ENCODE data around the gene CBR3.

CBR3 gene

DNA sequence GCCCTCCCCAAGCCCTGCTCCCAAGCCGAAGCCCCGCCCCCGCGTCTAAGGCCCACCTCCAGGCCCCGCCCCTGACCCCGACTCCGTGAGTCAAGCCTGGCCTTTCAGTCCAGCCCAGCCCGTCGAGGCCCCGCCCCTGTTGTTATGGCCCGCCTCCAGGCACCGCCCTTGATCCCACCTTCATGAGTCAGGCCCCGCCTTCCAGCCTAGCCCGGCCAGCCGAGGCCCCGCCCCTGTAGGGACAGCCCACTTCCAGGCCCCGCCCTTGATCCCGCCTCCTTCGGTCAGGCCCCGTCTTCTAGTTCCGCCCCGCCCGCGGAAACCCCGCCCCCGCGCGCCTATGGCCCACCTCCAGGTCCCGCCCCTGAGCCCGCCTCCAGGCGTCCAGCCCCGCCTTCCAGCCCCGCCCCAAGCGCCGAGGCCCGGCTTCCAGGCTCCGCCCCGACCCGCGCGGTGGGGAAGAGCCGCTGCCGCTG lies 21.5 kb downstream of the CBR3 start:
- peak; percentile 99 for DNase-seq (ENCODE audit: low spot score)

DNA sequence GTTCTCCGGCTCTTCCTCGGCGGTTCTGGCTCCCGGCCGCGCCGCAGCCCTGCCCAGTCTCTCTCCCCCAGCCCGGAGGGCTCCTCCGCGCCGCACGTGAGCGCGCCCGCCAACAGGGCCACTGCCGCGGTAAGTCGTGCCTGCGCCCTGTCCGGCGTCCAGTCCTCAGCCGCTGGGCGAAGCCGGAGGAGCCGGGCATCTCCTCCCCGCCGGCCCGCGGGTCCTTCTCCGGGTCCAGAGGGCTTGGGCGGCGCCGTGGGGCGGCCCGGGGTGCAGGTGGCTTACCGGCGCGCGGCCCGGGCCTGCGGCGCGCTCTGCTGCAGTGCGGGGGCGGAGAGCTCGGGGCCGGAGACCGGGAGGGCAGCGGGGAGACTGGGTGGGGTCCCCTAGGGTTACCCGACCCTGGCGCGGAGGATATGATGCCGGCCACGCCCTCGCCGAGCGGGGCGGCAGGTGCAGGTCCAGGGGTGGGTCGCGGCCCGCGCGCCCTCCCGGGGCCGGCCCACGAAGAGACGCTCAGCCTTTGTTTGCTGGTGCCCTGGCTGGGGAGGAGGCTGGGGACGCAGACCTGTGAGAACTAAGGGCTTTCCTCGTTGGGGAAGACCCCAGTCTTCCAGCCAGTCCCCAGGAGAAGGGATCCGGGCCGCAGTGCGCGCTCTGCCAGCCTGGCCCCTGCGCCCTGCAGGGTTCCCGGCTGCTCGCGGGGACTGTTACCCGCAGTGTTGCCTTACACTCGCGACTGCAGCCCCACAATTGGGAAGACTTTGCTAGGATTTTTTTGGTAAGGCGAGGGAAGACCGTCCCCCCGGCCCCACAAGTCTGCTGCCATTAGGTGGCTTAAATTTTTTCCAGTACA lies 22.2 kb downstream of the CBR3 start, which contains the start of gene DOP1B:
Gene DOP1B (plus strand): TSS at position 10 of the 856 bp plus-strand sequence. CDS start 7,910 bp downstream, outside the sequence.
- peak; percentile 19 for DNase-seq (ENCODE audit: low spot score)

DNA sequence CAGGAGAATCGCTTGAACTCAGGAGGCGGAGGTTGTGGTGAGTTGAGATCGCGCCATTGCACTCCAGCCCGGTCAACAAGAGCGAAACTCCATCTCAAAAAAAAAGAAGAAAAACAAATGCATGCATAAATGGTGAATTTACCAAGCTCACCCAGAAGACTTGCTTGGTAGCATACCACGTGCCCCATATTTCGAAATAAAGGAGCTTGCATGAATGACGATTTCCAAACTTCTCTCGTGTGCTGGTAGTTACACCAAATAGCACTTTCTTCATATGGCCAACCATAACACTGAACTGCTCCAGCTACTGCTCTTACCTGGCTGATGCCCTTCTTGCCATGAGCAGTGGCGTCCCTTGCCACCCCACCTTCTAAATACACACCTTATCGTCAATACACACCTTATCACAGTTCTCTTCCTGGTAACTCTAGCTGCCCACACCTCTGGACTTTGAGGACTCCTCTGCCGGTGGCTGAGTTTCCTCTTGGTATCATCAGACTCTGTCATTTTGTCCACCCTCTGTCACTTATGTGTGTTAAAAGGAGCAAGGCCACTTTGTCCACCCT lies 24.6 kb downstream of the CBR3 start:
- DNase-seq (ENCODE audit: low spot score), result no peak

DNA sequence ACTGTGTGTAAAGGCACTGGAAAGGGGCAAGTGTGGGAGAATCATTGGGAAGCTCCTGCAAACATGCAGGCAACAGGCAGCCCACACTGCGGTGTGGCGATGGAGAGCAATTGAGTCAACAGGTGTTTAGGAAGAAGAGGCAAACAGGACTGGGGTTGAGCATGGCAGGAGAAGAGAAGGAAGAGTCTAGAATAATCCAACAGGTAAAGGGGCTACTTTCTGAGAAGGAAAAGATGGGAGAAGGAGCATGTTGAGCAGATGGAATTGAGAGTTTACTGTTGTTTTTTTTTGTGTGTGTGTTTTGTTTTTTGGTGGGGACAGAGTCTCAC lies 25.9 kb downstream of the CBR3 start:
- DNase-seq (ENCODE audit: low spot score), result no peak

DNA sequence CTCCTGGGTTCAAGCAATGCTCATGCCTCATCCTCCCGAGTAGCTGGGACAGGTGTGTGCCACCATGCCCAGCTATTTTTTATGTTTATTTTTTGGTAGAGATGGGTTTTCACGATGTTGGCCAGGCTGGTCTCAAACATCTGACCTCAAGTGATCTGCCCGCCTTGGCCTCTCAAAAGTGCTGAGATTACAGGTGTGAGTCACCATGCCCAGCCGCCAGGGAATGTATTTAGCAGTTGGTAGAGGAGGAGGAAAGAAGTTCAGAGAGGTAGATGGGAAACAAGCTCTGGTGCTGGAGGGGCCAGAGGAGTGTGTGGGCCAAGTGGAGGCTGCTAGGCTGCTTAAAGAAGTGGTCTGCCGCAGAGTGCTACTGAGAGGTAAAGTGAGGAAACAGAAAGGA lies 27.8 kb downstream of the CBR3 start:
- DNase-seq (ENCODE audit: low spot score), result no peak

DNA sequence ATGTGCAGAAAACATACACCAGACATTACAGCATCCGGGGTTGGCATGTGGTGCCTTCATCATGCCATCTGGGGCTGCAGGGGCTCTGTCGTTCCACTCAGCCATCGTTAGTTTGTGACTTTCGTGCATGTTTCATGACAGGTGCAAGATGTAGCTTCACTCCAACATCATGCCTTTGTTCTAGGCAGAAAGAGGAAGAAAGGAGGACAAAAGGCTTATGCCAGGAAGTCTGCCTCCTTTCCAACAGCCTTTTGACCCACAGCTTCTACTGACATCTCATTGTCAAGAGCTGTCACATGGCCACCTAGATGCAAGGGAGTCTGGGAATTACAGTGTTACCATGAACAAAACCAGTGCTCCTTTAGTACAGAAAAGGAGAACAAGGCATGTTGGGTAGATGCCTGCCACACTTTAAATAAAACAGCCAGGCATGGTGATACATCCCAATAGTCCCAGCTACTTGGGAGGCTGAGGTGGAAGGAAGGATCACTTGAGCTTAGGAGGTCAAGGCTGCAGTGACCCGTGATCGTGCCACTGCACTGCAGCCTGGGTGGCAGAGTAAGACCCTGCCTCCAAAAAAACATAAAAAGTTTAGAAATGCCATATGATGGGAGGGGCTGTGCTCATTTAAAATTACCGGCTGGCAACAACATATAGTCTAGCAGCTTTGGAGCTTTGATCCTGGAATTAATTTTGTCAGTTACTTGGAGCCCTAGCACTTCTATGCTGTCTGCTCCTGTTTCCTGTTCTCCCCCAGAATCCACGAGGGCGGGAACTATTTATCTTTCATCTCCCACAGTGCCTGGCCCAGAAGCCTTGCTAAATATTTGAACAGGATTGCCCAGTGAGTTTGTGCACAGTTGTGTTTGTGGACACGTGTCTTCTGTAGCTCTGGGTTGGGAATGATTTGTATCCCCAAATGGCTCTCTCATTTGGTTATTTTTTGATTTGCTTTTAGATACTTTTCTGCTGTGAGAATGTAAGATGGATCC lies 29.2 kb downstream of the CBR3 start:
- DNase-seq (ENCODE audit: low spot score), result no peak

DNA sequence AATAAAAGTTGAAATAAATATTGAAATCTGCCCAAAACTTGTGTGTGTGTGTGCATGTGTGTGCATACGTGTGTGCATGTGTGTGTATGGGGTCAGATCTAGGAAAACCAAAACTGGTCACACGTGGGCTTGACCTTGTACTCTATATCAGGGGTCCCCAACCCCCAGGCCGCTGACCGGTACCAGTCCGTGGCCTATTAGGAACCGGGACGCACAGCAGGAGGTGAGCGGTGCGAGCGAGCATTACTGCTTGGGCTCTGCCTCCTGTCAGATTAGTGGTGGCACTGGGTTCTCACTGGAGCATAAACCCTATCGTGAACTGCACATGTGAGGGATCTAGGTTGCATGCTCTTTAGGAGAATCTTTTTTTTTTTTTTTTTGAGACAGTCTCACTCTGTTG lies 30.5 kb downstream of the CBR3 start:
- DNase-seq (ENCODE audit: low spot score), result no peak

DNA sequence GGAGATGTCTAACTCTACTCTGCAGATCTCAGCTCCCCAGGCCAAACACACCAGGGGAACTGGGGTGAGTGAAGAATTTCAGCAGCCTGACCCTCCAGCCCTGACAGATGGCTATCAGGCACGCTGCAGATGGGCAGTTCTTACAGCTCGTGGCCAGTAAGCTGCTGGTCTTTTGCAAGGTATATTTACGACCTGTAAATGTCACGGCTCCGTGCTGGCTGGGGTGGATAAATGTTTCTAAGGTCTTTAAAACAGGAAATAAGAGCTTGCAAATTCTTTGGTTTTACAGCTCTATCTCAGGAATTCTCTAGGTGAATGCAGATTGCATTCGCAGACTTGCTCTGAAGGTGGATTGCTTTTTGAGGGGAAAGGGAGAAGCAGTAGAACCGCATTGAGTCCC lies 31.8 kb downstream of the CBR3 start:
- DNase-seq (ENCODE audit: low spot score), result no peak

DNA sequence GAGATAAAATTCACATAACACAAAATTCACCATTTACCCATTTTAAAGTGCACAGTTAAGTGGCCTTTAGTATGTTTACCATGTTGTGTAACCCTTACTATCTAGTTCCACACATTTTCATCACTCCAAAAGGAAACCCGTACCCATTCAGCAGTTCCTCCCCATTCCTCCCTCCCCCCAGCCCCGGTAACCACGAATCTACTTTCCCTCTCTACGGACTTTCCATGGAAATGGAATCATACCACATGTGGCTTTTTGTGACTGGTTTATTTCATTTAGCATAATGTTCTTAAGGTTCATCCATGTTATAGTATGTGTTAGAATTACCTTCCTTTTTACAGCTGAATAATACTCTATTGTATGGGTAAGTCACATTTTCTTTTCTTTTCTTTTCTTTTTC lies 32.7 kb downstream of the CBR3 start:
- no peak for DNase-seq (ENCODE audit: low spot score)

DNA sequence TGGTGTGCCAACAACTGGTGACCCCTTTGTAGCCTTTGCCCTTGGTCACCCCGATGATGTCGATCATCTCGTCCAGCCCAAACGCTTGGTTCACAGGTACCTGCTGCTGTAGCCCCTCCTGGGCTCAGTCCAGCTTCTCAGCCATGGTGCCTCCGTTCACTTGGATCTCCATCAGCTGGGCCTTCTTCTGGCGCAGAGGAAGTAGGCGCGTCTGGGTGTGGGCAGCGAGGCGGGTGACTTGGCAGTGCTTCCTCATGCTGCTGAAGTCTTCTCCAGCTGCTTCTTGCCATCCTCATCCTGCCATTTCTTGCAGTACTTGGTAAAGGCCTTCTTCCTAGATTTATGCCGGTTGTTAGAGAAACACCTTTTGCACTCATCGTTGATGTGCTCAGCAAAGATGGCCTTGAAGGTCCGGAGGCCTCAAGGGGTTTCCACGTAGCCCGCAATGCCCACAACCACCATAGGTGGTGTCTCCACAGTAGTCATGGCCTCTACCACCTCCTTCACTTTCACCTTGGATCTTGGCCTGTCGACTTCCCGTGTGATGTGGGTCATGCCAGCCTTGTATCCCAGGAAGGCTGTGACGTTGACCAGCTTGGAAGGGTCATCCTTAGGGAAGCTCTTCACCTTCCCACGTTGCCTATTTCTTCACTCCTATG lies 34.7 kb downstream of the CBR3 start:
- DNase-seq (ENCODE audit: low spot score), result no peak

DNA sequence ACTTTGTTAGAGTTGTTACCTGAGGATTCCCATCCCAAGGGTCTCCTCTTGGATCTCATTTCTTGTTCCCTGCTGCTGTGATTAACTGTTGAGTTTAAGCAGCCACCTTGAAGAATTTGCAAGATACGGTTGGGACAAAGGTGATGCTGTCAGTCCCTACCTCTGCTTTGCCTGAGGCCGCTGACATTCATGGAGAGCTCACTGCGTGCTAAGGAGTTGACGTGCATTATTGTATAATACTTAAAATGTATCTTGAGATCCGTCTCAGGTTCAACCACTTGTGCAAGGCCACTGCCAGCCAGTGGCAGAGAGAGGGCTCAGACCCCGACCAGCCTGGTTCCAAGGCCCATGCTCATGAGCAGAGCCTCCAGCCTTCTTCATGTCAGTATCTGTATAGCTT lies 35.9 kb downstream of the CBR3 start:
- DNase-seq (ENCODE audit: low spot score), result no peak

DNA sequence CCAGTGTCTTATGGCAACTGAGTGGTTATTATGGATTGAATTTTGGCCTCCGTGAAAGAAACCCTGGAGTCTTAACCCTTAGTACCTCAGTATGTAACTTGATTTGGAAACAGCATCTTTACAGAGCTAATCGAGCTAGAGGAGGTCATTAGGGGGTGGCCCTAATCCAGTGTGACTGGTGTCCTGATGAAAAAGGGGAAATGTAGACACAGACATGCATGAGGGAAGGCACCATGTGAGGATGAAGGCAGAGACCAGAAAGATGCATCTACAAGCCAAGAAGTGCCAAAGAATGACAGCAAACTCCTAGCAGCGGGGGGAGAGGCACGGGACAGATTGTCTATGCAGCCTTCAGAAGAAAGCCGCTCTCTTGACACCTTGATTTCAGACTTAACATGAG lies 36.5 kb downstream of the CBR3 start:
- no peak for DNase-seq (ENCODE audit: low spot score)

DNA sequence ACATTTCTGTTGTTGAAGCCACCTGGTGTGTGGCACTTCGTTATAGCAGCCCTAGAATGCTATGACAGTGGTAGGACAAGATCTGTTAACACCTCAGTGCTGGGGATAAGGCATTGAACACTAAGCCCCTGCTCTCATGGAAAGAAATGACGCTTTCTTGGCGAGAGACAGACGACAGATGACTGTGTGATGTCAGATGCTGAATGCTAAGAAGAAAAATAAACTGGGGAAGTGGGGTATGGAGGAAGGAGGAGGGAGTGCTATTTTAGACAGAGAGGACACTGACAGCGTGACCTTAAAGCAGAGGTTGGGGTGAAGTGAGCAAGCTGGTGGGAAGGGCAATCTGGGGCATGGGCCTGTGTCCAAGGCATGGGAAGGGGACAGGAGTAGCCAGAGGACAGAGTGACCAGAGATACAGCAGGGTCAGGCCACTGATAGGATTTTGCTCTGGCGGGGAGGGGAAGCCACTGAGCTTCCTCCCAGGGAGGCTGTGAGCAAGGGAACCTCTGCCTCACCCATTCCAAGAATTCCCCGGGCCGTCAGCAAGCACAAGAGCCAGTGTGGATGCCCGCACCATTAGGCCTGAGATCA lies 37.0 kb downstream of the CBR3 start:
- no peak for DNase-seq (ENCODE audit: low spot score)

DNA sequence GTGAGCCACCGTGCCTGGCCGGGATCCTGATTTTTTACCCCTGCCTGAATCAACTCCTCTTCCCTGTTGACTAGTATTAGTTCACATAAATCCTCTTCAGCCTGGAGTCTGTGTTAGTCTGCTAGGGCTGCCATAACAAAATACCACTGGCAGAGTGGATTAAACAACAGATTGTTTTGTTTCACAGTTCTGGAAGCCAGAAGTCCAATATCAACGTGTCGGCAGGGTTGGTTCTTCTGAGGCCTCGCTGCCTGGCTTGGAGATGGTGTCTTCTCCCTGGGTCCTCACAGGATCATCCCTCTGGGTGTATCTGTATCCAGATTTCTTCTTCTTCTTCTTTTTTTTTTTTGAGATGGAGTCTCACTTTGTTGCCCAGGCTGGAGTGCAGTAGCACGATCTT lies 39.9 kb downstream of the CBR3 start:
- DNase-seq (ENCODE audit: low spot score), result no peak

DNA sequence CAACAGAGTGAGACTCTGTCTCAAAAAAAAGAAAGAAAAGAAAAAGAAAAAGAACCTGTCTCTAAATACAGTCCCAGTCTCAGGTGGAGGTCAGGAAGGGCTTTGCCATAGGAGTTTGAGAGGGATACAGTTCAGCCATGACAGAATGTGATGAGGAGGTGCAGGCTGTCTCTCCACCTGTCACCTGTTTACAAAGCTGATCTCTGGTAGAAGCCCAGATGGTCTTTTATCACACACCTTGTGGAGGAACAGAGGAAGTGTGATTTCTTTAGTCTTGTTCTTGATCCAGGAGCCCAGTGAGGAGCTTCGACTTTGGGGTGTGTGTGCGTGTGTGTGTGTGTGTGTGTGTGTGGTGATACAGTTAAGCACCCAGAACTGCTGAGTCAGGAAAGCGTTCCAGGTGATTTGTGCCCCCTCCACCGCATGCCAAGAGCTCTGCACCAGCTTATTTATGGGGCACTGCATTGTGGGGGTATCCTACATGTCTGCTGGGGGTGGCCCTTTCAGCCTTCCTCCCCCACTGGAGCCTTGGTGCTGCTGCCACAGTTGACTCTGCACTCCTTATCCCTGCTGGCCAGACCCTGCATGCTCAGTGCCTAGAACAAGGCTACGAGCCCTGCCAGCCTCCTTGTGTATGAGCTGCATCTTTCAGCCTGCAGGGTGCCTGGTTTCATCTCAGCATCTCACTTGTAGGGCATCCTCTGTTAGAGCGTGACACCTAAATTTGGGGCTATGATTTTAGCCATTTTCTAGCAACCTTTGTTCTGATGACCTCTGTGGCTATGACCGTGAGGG lies 41.1 kb downstream of the CBR3 start:
- DNase-seq (ENCODE audit: low spot score), result no peak

DNA sequence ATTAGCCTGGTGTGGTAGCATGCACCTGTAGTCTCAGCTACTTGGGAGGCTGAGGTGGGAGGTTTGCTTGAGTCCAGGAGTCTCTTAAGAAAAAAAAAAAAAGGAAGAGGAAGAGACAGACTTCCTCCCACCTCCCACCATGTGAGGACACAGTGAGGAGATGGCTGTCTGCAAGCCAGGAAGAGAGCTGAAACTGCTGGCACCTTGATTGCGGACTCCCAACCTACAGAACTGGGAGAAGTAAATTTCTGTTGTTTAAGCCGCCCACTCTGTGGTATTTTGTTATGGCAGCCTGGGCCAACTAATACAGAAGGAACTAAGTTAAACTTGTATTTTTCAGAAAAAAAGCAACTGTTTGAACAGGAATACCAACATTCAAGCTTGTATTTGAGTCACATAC lies 43.5 kb downstream of the CBR3 start:
- no peak for DNase-seq (ENCODE audit: low spot score)

DNA sequence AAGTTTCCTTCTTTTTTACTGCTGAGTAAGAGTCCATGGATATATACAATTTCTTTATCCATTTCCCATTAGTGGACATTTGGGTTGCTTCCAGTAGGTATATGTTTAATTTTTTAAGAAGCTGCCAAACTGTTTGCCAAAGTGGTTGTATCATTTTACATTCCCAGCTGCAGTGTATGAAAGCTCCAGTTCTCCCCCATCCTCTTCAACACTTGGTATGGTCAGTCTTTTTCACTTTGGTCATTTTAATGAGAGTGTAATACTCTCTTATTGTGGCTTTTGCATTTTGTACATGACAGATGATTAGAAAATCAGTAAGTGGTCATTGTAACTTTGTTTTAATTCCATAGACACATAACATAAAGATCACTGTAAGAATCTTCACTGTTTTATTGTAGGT lies 44.3 kb downstream of the CBR3 start:
- no peak for DNase-seq (ENCODE audit: low spot score)

DNA sequence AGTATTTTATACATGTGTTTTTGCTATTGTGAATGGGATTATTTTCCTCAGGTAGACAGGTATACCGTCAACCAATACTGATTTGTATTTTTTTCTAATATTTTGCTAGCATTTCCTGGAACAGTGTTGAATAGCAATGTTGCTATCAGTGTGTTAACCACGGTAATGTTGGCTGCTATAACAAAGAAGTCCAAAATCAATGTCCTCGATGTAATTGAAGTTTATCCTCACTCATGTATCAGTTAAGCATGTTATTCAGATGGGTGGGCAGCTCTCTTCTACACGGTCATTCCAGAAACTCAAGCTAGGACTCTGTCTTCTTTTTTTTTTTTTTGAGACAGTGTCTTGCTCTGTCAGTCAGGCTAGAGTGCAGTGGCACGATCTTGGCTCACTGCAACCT lies 46.1 kb downstream of the CBR3 start:
- no peak for DNase-seq (ENCODE audit: low spot score)

DNA sequence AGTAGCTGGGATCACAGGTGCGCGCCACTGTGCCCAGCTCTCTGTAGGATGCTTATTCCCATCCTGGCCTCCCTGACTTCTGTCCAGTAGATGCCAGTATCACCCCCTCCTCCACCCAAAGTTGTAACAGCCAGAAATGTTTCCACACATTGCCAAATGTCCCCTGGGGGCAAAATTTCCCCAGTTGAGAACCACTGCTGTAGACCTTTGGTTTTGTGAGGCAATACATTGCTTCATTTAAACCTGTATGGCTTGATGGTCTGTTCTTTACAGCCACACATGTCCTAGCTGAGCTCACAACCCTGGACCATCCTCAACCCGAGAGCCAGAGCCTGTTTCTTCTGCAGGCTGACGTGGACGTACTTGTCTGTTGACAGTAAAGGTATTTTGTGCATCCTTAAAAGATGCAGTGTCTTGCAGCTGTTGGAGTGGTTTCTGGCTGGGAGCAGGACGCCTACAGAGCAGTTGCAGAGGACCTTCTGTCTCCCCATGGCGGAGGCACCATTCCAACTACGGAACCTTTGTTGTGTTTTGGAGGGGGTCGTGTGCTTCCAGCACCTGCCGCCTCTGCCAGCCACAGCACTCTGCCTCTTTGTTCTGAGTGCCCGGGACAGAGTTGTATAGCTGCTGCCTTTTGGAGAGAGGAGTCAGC lies 48.4 kb downstream of the CBR3 start:
- no peak for DNase-seq (ENCODE audit: low spot score)

DNA sequence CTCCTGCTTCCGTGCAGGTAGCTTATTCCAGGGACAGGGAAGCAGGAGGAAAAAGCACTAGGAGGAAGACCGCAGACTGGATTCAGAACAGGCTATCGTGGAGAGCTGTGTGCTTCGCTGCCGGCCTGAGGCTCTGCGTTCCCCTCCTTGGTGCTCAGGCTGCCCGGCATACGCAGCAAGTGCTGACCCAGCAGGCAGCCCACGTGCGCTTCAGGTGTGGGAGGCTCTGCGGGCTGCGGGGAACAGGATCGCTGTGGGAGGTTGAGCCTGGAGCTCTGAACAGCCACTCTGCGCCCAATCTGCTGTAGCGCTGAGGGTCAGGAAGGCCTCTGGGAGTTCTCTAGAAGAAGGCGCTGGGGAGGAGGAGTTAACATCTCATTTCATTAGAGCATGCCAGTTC lies 49.7 kb downstream of the CBR3 start:
- DNase-seq (ENCODE audit: low spot score), result no peak

All from AG08396 (cell line).